ENCODE results near the gene MRPL24. TPM values are rescaled to one million over a fixed set of nuclear protein-coding genes. Genes with fewer than 3 reads are reported as not detected.

MRPL24 gene
- total and polyA plus RNA-seq, 4 donors = 26.7 to 120 (median 79.5) TPM

- ATAC-seq (ENCODE audit: insufficient read depth, low FRiP score) (peak; percentile 86), DNase-seq (peak; percentile 83 to 89 (median 87))
- Histone ChIP-seq H3K4me1 (ENCODE audit: control insufficient read depth in 5 of 5, insufficient read depth in 5 of 5, low read length in 5 of 5) (peaks cover 14 to 36% (median 16%) of the 10 kb centered on the region in 5 donors), H3K9ac (ENCODE audit: insufficient read depth in 1 of 2, low read length in 2 of 2) (peak within 1 kb of the TSS; percentile 98 to 100), H3K9me3 (ENCODE audit: control insufficient read depth in 4 of 4, insufficient read depth in 3 of 4, low read length in 3 of 4) (no peaks in the 10 kb centered on the region), H3K4me3 (peak within 1 kb of the TSS; percentile 88), H3K36me3 (ENCODE audit: control insufficient read depth in 4 of 4, insufficient read depth in 4 of 4, low read length in 4 of 4) (peaks cover 11 to 21% (median 15%) of the 10 kb centered on the region in 4 donors), H3K27ac (ENCODE audit: low read depth in 1 of 2, low read length in 1 of 2) (peak within 1 kb of the TSS; percentile 83 to 87), H3K27me3 (ENCODE audit: control insufficient read depth in 3 of 3, insufficient read depth in 3 of 3, low read length in 2 of 3) (no peaks in the 10 kb centered on the region)
- 0 to 1% methylated on average over 45 to 46 of the region's 46 CpGs for WGBS, 2 donors
- no peak for TF ChIP-seq CTCF (IDR thresholded peaks at IDR 0.05; ENCODE audit: control extremely low read depth, extremely low read depth)
Observed at GRCh38 chr1:156727926-156728598, 12.8 kb downstream of the MRPL24 start, which contains the start of gene METTL25B. TSS of gene METTL25B (plus strand) at chr1:156728469. CDS start at chr1:156729105, 636 bp downstream.

- peak overlapping the region in 1 of 2 donors; percentile 83 for H3K27ac ChIP-seq (ENCODE audit: low read depth in 1 of 2, low read length in 1 of 2)
- TF ChIP-seq CTCF (IDR thresholded peaks at IDR 0.05; ENCODE audit: control extremely low read depth, extremely low read depth) = no peak
- H3K36me3 ChIP-seq (ENCODE audit: control insufficient read depth in 4 of 4, insufficient read depth in 4 of 4, low read length in 4 of 4) = peaks cover 16 to 27% (median 19%) of the 10 kb centered on the region in 4 donors
- H3K4me3 ChIP-seq = peak overlapping the region; percentile 88
- ATAC-seq (ENCODE audit: insufficient read depth, low FRiP score) = no peak
- peaks cover 14 to 36% (median 16%) of the 10 kb centered on the region in 5 donors for H3K4me1 ChIP-seq (ENCODE audit: control insufficient read depth in 5 of 5, insufficient read depth in 5 of 5, low read length in 5 of 5)
- no peaks in the 10 kb centered on the region for H3K9me3 ChIP-seq (ENCODE audit: control insufficient read depth in 4 of 4, insufficient read depth in 3 of 4, low read length in 3 of 4)
- WGBS, 2 donors = 41 to 45% methylated on average over 7 of the region's 7 CpGs
- peak overlapping the region; percentile 83 to 90 for H3K9ac ChIP-seq (ENCODE audit: insufficient read depth in 1 of 2, low read length in 2 of 2)
- no peak for DNase-seq
- H3K27me3 ChIP-seq (ENCODE audit: control insufficient read depth in 3 of 3, insufficient read depth in 3 of 3, low read length in 2 of 3) = no peaks in the 10 kb centered on the region
Observed at GRCh38 chr1:156727492-156727891, 13.4 kb downstream of the MRPL24 start.

GRCh38 chr1:156726549-156727226 is 14.2 kb downstream of the MRPL24 start:
- Histone ChIP-seq H3K27ac (ENCODE audit: low read depth in 1 of 2, low read length in 1 of 2) (no peak overlapping the region), H3K36me3 (ENCODE audit: control insufficient read depth in 4 of 4, insufficient read depth in 4 of 4, low read length in 4 of 4) (peaks cover 16 to 25% (median 21%) of the 10 kb centered on the region in 4 donors), H3K27me3 (ENCODE audit: control insufficient read depth in 3 of 3, insufficient read depth in 3 of 3, low read length in 2 of 3) (no peaks in the 10 kb centered on the region), H3K4me1 (ENCODE audit: control insufficient read depth in 5 of 5, insufficient read depth in 5 of 5, low read length in 5 of 5) (peaks cover 14 to 36% (median 16%) of the 10 kb centered on the region in 5 donors), H3K9ac (ENCODE audit: insufficient read depth in 1 of 2, low read length in 2 of 2) (no peak overlapping the region), H3K9me3 (ENCODE audit: control insufficient read depth in 4 of 4, insufficient read depth in 3 of 4, low read length in 3 of 4) (no peaks in the 10 kb centered on the region), H3K4me3 (no peak overlapping the region)
- 51 to 58% methylated on average over 15 of the region's 15 CpGs for WGBS, 2 donors
- DNase-seq (peak in 2 of 3 donors; percentile 53 to 58), ATAC-seq (ENCODE audit: insufficient read depth, low FRiP score) (no peak)
- TF ChIP-seq CTCF (IDR thresholded peaks at IDR 0.05; ENCODE audit: control extremely low read depth, extremely low read depth) = peak; percentile 25
